ENCODE data around the gene NMRAL1.

GRCh38 chr16:4468972-4469371 lies 5.5 kb downstream of the NMRAL1 start:
- no peak for TF ChIP-seq POLR2A (IDR thresholded peaks at IDR 0.05; ENCODE audit: low read length)
- no peak for TF ChIP-seq GATA1 (IDR thresholded peaks at IDR 0.05; ENCODE audit: low read depth, low read length)
